Effector memory CD4-positive, alpha-beta T cell (primary cell): ENCODE results near the gene SCN1A.
"Not testable (repeated sequence)": the region's sequence is repeated elsewhere in the genome, so short reads cannot be mapped to it uniquely, and the experiment has no call there.

ENCODE experiments used
- DNase-seq, 3 donors: peaks; one replicate each; pipeline ENCODE4 v3.0.0-alpha.2; 2020
- H3K27ac ChIP-seq: 2 replicates; pipeline ENCODE4 v1.7.0; 2013; ENCODE audit warnings: mild to moderate bottlenecking, low read length, moderate library complexity; ENCODE audit not compliant: insufficient read depth, poor library complexity, severe bottlenecking
- H3K27me3 ChIP-seq: replicated peaks from 2 replicates; pipeline ENCODE4 v1.7.0; 2013; ENCODE audit warnings: mild to moderate bottlenecking, low read length; ENCODE audit not compliant: insufficient read depth, control insufficient read depth, poor library complexity, severe bottlenecking
- H3K36me3 ChIP-seq: 2 replicates; pipeline ENCODE4 v1.7.0; 2013; ENCODE audit warnings: mild to moderate bottlenecking, low read length, moderate library complexity; ENCODE audit not compliant: control insufficient read depth, insufficient read depth
- H3K4me1 ChIP-seq: 2 replicates; pipeline ENCODE4 v1.7.0; 2013; ENCODE audit warnings: low read length, mild to moderate bottlenecking; ENCODE audit not compliant: control insufficient read depth, insufficient read depth, poor library complexity, severe bottlenecking
- H3K4me3 ChIP-seq: 2 replicates; pipeline ENCODE4 v1.7.0; 2013; ENCODE audit warnings: low read length, low read depth, mild to moderate bottlenecking; ENCODE audit not compliant: insufficient read depth, poor library complexity, severe bottlenecking
- H3K9me3 ChIP-seq: 2 replicates; pipeline ENCODE4 v1.7.0; 2013; ENCODE audit warnings: mild to moderate bottlenecking, low read length, moderate library complexity; ENCODE audit not compliant: control insufficient read depth

The SCN1A gene

GRCh38 chr2:166154685-166155338 is 27.0 kb upstream of the SCN1A start:
- Histone ChIP-seq H3K4me3 (no peak overlapping the region), H3K4me1 (no peaks in the 10 kb centered on the region), H3K9me3 (no peaks in the 10 kb centered on the region), H3K27me3 (no peaks in the 10 kb centered on the region), H3K36me3 (no peaks in the 10 kb centered on the region), H3K27ac (no peak overlapping the region)
- no peak for DNase-seq

GRCh38 chr2:166152064-166152463 is 24.2 kb upstream of the SCN1A start:
- H3K27ac ChIP-seq = no peak overlapping the region
- no peak for DNase-seq

GRCh38 chr2:166148500-166149400 is 20.9 kb upstream of the SCN1A start:
- no peak overlapping the region for H3K27ac ChIP-seq
- no peak for DNase-seq
- H3K4me1 ChIP-seq = no peaks in the 10 kb centered on the region
- H3K36me3 ChIP-seq = no peaks in the 10 kb centered on the region
- H3K4me3 ChIP-seq = no peak overlapping the region
- H3K9me3 ChIP-seq = no peaks in the 10 kb centered on the region
- H3K27me3 ChIP-seq = no peaks in the 10 kb centered on the region

More at GRCh38 chr2:166152064-166152463, 24.2 kb upstream of the SCN1A start:
- Histone ChIP-seq H3K4me1 (no peaks in the 10 kb centered on the region), H3K36me3 (no peaks in the 10 kb centered on the region), H3K4me3 (no peak overlapping the region), H3K9me3 (no peaks in the 10 kb centered on the region), H3K27me3 (no peaks in the 10 kb centered on the region)

GRCh38 chr2:166147883-166148282 is 20.1 kb upstream of the SCN1A start:
- H3K27me3 ChIP-seq = no peaks in the 10 kb centered on the region
- no peak overlapping the region for H3K4me3 ChIP-seq
- no peak overlapping the region for H3K27ac ChIP-seq
- H3K9me3 ChIP-seq = no peaks in the 10 kb centered on the region
- DNase-seq = no peak
- H3K36me3 ChIP-seq = no peaks in the 10 kb centered on the region
- H3K4me1 ChIP-seq = no peaks in the 10 kb centered on the region

GRCh38 chr2:166144071-166144470 is 16.3 kb upstream of the SCN1A start:
- no peaks in the 10 kb centered on the region for H3K36me3 ChIP-seq
- no peaks in the 10 kb centered on the region for H3K9me3 ChIP-seq
- no peaks in the 10 kb centered on the region for H3K27me3 ChIP-seq
- H3K4me1 ChIP-seq = no peaks in the 10 kb centered on the region
- H3K27ac ChIP-seq = no peak overlapping the region
- DNase-seq = no peak
- H3K4me3 ChIP-seq = no peak overlapping the region

GRCh38 chr2:166140932-166141331 is 13.1 kb upstream of the SCN1A start:
- Histone ChIP-seq H3K9me3 (no peaks in the 10 kb centered on the region), H3K27me3 (no peaks in the 10 kb centered on the region), H3K4me1 (no peaks in the 10 kb centered on the region), H3K27ac (no peak overlapping the region), H3K4me3 (no peak overlapping the region), H3K36me3 (no peaks in the 10 kb centered on the region)
- DNase-seq = no peak

- Histone ChIP-seq H3K4me3 (no peak overlapping the region), H3K27me3 (no peaks in the 10 kb centered on the region), H3K27ac (no peak overlapping the region), H3K4me1 (no peaks in the 10 kb centered on the region), H3K9me3 (no peaks in the 10 kb centered on the region), H3K36me3 (no peaks in the 10 kb centered on the region)
- DNase-seq = no peak
These were observed 12.7 kb upstream of the SCN1A start for GRCh38 chr2:166140475-166140874.

- H3K27ac ChIP-seq, H3K27me3 ChIP-seq, H3K36me3 ChIP-seq, H3K4me3 ChIP-seq, DNase-seq, H3K4me1 ChIP-seq, H3K9me3 ChIP-seq: not testable (repeated sequence)
These were observed 11.7 kb upstream of the SCN1A start for GRCh38 chr2:166139479-166139878.

GRCh38 chr2:166138667-166139066 is 10.8 kb upstream of the SCN1A start:
- no peaks in the 10 kb centered on the region for H3K9me3 ChIP-seq
- H3K4me1 ChIP-seq = no peaks in the 10 kb centered on the region
- no peak overlapping the region for H3K27ac ChIP-seq
- H3K4me3 ChIP-seq = no peak overlapping the region
- no peaks in the 10 kb centered on the region for H3K27me3 ChIP-seq
- DNase-seq = no peak
- no peaks in the 10 kb centered on the region for H3K36me3 ChIP-seq

- no peak for DNase-seq
- no peaks in the 10 kb centered on the region for H3K4me1 ChIP-seq
- H3K9me3 ChIP-seq = no peaks in the 10 kb centered on the region
- no peak overlapping the region for H3K4me3 ChIP-seq
- no peaks in the 10 kb centered on the region for H3K27me3 ChIP-seq
- no peaks in the 10 kb centered on the region for H3K36me3 ChIP-seq
- no peak overlapping the region for H3K27ac ChIP-seq
These were observed 10.3 kb upstream of the SCN1A start for GRCh38 chr2:166138144-166138543.
